RWPE1 (cell line): ENCODE measurements around the gene NSD1.
A peak's percentile ranks its signal among the peaks of the same experiment; 100 is the strongest.

Source experiments
- CTCF ChIA-PET: fragments of 350-600 bp; sonication (Branson Sonifier 250); formaldehyde crosslinking; extraction: SDS; loops from one replicate; lab custom pipeline; 2021; lab: Yijun Ruan, JAX
- POLR2A ChIA-PET: fragments of 400-600 bp; formaldehyde crosslinking; extraction: SDS; loops from one replicate; lab custom pipeline; 2020; ENCODE audit warnings: antibody characterized with exemption; ENCODE audit not compliant: low non-redundant PET; lab: Yijun Ruan, JAX
- DNase-seq: peaks from one replicate; pipeline ENCODE4 v3.0.0; 2012; ENCODE audit warnings: low spot score
- H3K27ac ChIP-seq: fragments of 450-650 bp; 2 replicates; pipeline ENCODE4 v1.5.1; 2017
- CTCF ChIP-seq: fragments of 450-650 bp; conservative IDR thresholded peaks from 2 replicates; pipeline ENCODE4 v1.5.1; 2017; ENCODE audit warnings: low read depth, mild to moderate bottlenecking

The NSD1 gene

GRCh38 chr5:177113566-177114424 is 19.8 kb upstream of the NSD1 start:
- POLR2A ChIA-PET: no interaction called here
- DNase-seq: peak; percentile 94
- H3K27ac ChIP-seq: no peak overlapping the region
- TF ChIP-seq CTCF: peak; percentile 100
- CTCF ChIA-PET: interaction anchor here (0.6 to 3.1 kb wide), 32 partner anchors 8 to 456 kb away, joined by 3 to 31 read pairs (median 4); partner anchors contain the start of genes FGFR4, PRELID1 and RAB24

DNA sequence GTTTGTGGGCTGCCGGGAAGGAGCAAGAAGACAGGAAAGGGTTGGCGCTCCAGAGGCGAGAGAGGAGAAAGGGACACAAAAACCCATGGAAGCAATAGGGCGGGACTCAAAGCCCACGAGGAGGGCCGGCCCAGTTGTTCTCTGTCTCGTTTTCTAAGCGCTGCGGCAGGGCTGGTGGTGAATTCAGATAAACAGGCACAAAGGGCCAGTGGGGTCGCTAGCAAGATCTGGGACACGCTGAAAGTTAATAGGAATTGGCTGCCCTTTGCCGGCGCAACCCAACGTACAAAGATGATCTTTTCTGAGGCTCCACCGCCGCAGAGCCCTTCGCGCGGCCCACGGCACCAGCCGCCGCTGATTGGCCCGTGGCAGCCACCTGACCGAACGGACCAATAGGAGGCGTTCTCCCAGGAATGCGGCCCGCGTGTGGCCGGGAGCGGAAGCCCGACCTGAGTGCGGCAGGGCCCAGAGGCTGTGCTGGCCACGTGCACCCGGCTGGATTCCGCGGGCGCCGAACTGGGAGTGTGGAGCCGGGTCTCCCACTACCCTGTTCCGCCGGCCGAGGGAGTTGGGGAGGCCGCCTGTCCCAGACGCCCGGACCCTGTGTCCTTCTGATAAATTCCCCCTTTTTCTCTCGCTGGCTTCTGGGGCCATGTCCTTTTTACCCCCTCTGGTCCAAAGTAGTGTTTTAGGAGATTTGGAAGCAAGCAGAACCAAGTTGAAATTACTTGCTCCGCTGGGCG is 16.8 kb upstream of the NSD1 start:
- ChIA-PET CTCF (no interaction called here), POLR2A (no interaction called here)
- 0 out of 2 replicates have a peak overlapping the region, but pooled peaks have one; percentile 0 for H3K27ac ChIP-seq
- no peak for TF ChIP-seq CTCF
- peak; percentile 86 for DNase-seq

GRCh38 chr5:177117441-177118045 is 16.0 kb upstream of the NSD1 start:
- DNase-seq: no peak
- ChIA-PET CTCF (interaction anchor here (0.6 kb wide), 1 partner anchor 450 kb away, joined by 6 read pairs; no protein-coding TSS in a partner anchor), POLR2A (no interaction called here)
- TF ChIP-seq CTCF: no peak
- no peak overlapping the region for H3K27ac ChIP-seq

GRCh38 chr5:177122566-177122965 is 11.0 kb upstream of the NSD1 start:
- DNase-seq: no peak
- POLR2A ChIA-PET: no interaction called here
- CTCF ChIA-PET: no interaction called here
- H3K27ac ChIP-seq: no peak overlapping the region
- TF ChIP-seq CTCF: no peak

GRCh38 chr5:177123789-177124485 is 9.6 kb upstream of the NSD1 start:
- ChIA-PET POLR2A (no interaction called here), CTCF (interaction anchor here (0.6 kb wide), 1 partner anchor 16 kb away, joined by 3 read pairs; no protein-coding TSS in a partner anchor)
- H3K27ac ChIP-seq: no peak overlapping the region
- no peak for TF ChIP-seq CTCF
- no peak for DNase-seq
